Measurements from ENCODE around the gene ZNF699.
"Not testable (repeated sequence)": the region's sequence is repeated elsewhere in the genome, so short reads cannot be mapped to it uniquely, and the experiment has no call there.

The ZNF699 gene

DNA sequence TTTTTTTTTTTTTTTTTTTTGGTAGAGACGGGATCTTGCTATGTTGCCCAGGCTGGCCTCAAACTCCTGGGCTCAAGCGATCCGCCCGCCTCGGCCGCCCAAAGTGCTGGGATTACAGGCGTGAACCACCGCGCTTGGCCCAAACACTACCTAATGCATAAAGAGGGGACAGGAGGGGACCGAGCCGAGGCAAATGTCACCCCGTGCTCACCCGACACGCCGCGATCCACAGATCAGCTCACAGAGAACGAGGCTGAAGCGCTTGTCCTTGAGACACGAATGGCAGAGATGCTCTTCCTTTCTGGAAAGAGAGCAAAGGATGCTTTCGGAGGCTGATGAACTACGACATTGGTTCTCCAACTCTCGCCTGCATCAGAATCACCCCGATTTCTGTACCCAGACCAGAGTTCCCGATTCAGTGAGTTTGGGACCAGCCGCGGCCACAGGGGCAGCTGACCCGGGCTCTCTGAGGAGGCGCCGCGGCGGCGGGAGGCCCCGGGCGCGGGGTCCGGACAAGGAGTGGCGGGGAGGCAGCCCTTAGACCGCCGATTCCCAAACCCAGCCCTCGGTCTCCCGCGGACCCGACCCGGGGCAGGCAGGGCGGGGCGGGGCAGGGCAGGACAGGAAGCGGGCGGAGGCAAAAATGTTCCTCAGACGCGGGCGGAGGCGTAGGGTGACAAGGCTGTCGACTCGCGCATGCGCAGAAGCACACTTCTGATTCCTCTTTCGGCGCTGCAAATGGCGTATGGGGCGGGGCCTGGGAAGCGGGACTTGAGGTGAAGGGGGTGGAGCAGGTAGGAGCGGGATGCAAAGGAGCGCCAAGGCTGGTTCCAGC, at the start of gene ZNF699:
TSS of gene ZNF699 (minus strand) at position 700 of the 835 bp plus-strand sequence. CDS start 4,719 bp downstream, outside the sequence.
- DNase-seq (ENCODE audit: low spot score) = peak; percentile 93

DNA sequence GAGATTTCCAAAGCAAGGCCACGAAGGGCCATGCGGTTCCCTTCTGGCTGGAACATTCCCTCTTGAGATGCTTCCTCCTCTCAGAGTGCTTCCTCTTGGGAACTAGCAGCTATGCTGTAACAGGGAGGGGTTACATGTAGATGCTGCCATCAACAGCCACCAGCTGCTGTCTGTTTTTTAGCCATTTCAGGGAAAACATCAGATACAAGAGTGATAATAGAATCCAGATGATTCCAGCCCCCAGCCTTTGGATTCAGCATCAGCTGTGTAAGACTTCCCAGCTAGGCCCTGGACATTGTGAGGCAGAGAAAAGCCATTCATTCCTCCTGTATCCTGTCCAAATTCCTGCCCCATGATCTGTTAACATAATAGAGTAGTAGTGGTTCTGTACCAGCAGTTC, 45.0 kb upstream of the ZNF699 start:
- no peak for DNase-seq (ENCODE audit: low spot score)

- no peak for DNase-seq (ENCODE audit: low spot score)
Measured at GRCh38 chr19:9353011-9353410, 43.4 kb upstream of the ZNF699 start.

- DNase-seq (ENCODE audit: low spot score) = no peak
Measured at GRCh38 chr19:9352505-9352904, 42.9 kb upstream of the ZNF699 start.

- DNase-seq (ENCODE audit: low spot score) = no peak
Measured at GRCh38 chr19:9348671-9349070, 39.0 kb upstream of the ZNF699 start.

DNA sequence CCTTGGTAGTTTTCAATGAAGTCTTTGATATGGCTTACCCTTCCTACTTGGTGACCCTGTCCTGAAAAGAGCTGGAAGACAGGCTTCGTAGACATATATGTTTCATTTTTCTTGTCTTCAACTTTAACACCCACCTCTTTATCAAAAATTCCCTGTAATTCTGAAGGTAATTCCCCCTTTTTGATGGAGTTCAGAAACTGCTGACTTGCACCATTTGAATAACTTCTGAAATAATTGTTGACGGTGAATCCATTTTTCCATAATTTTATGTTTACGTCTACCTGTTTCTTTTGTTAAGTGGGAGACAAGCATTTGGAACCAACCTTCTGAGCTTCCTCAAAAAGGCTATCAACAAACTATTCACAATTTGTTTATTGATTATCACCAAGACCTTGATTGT, 38.6 kb upstream of the ZNF699 start:
- no peak for DNase-seq (ENCODE audit: low spot score)

- no peak for DNase-seq (ENCODE audit: low spot score)
Measured at GRCh38 chr19:9345005-9345404, 35.4 kb upstream of the ZNF699 start.

DNA sequence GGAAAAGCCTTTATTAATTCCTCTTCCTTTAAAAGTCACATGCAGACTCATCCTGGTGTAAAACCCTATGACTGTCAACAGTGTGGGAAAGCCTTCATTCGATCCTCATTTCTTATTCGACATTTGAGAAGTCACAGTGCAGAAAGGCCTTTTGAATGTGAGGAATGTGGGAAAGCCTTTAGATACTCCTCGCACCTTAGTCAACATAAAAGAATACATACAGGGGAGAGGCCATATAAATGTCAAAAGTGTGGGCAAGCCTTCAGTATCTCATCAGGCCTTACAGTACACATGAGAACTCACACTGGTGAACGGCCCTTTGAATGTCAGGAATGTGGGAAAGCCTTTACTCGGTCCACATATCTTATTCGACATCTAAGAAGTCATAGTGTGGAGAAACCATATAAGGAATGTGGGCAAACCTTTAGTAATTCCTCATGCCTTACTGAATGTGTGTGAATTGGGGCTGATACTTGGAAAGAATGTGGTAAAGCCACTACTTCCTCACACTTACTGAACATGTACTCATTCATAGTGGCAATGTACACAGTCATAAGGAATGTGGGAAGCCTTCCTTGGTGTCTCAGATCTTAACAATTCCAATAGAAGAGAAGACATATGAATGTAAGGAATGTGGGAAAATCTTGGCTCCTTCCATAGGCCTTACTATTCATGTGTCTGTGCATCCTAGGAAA, 33.1 kb upstream of the ZNF699 start:
- DNase-seq (ENCODE audit: low spot score) = no peak

- no peak for DNase-seq (ENCODE audit: low spot score)
Measured at GRCh38 chr19:9329999-9330398, 20.4 kb upstream of the ZNF699 start.

DNA sequence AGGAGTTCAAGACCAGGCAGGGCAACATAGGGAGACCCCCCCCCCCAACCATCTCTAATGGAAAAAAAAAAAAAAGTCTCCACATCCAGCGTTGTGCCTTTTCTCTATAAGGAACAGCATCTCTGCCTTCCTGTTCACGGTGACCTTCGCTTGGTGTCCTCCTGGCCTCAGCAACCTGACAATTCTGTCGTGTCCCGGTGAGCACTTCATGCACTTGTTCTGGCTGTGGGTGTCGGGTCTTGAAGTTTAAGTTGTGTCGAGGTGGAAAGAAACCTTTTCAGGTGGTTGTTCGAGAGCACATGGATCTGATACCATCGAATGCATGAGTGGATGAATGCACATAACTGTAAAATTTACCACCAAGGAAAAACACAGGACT, 14.9 kb upstream of the ZNF699 start:
- DNase-seq (ENCODE audit: low spot score) = no peak

GRCh38 chr19:9323919-9324583, 14.4 kb upstream of the ZNF699 start, which contains the start of gene ZNF559:
Gene ZNF559, plus strand, starts transcription at chr19:9324179. Its CDS starts 14,371 bp downstream, at chr19:9338550.
- peak; percentile 96 for DNase-seq (ENCODE audit: low spot score)

GRCh38 chr19:9323557-9323918, 13.9 kb upstream of the ZNF699 start:
- peak; percentile 76 for DNase-seq (ENCODE audit: low spot score)

DNA sequence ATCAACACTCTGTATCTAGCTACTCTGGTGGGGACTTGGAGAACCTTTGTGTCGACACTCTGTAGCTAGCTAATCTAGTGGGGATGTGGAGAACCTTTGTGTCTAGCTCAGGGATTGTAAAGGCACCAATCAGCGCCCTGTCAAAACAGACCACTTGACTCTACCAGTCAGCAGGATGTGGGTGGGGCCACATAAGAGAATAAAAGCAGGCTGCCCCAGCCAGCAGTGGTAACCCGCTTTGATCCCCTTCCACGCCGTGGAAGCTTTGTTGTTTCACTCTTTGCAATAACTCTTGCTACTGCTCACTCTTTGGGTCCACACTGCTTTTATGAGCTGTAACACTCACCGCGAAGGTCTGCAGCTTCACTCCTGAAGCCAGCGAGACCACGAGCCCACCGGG, 12.6 kb upstream of the ZNF699 start:
- not testable (repeated sequence) for DNase-seq (ENCODE audit: low spot score)

- DNase-seq (ENCODE audit: low spot score) = not testable (repeated sequence)
Measured at GRCh38 chr19:9321756-9322155, 12.1 kb upstream of the ZNF699 start.

DNA sequence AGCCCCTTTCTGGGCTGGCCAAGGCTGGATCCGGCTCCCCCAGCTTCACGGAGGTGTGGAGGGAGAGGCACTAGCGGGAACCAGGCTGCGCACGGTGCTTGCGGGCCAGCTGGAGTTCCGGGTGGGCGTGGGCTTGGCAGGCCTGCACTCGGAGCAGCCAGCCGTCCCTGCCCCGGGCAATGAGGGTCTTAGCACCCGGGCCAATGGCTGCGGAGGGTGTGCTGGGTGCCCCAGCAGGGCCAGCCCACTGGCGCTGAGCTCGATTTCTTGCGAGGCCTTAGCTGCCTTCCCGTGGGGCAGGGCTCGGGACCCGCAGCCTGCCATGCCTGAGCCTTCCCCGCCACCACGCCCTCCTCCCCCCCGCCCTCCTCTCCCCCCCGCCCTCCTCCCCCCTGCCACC, 11.7 kb upstream of the ZNF699 start:
- no peak for DNase-seq (ENCODE audit: low spot score)

GRCh38 chr19:9313756-9314155, 4.1 kb upstream of the ZNF699 start:
- no peak for DNase-seq (ENCODE audit: low spot score)

- DNase-seq (ENCODE audit: low spot score) = peak; percentile 84
Measured at GRCh38 chr19:9309974-9310446, 372 bp upstream of the ZNF699 start.

- no peak for DNase-seq (ENCODE audit: low spot score)
Measured at GRCh38 chr19:9308091-9308770, 1.4 kb downstream of the ZNF699 start.

DNA sequence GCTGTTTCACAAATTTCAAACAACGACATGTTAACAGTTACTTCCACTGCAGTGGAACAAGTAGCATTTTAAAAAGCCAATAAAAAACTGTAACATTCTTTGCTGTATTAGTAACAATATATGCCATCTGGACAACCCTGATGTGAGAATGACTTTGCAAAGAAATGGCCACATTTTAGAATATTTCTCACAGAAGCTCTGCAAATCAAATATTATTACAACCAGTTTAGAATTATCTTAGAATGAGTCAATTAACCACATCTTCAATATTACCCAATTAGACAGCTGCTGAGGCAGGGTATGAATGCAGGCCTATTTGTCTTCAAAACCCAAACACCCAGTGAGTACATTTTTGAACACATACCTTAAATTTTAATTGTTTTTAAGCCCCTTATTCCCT, 3.2 kb downstream of the ZNF699 start:
- peak; percentile 26 for DNase-seq (ENCODE audit: low spot score)

- no peak for DNase-seq (ENCODE audit: low spot score)
Measured at GRCh38 chr19:9296336-9296735, 13.3 kb downstream of the ZNF699 start.

DNA sequence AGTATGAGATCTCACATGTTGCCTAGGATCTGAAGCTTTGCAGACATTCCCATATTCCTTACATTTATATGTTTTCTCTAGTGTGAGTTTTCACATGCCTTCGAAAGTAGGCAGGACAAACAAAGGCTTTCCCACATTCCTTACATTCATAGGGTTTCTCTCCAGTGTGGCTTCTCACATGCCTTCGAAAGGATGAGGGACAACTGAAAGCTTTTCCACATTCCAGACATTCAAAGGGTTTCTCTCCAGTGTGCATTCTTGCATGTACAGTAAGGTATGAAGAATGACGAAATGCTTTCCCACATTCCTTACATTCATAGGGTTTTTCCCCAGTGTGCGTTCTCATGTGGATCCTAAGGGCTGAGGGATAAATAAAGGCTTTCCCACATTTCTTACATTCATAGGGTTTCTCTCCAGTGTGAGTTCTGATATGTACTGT, 14.2 kb downstream of the ZNF699 start:
- no peak for DNase-seq (ENCODE audit: low spot score)

DNA sequence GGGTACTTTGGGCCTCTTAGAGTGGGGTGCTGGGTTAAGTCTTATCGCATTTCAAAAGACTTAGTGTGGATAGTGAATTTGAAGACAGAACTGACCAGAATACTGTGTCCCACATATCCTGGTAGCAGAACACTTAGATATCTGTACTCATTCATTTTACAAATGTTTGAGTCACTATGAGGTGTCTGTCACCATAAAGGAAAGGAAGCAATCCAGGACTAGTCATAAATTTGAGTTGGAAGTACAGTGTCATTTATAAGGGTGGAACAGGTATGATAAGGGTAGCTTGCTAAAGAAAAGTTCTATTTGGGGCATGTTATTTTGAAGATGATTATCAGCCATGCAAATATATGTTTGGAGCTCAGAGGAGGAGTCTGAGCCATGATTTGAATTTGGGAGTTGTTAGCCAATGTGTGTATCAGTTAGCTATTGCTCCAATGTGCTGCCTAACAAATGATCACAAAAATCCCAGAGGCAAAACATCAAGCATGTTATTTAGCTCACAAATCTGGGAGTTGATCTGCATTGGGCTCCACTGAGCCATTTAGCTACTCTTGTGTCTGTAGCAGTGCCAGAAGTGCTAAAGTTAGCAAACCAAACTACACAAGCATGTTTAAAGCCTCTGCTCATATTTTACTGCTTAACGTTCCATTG, 20.3 kb downstream of the ZNF699 start:
- DNase-seq (ENCODE audit: low spot score) = no peak

Measured in hepatic stellate cell (primary cell).